ENCODE results near the gene AIRE.
"Not testable (repeated sequence)": the region's sequence is repeated elsewhere in the genome, so short reads cannot be mapped to it uniquely, and the experiment has no call there.

AIRE gene

GRCh38 chr21:44267655-44268142 is 18.0 kb upstream of the AIRE start:
- no peak for DNase-seq (ENCODE audit: low read depth)

GRCh38 chr21:44269090-44269489 is 16.6 kb upstream of the AIRE start:
- DNase-seq (ENCODE audit: low read depth): no peak

- DNase-seq (ENCODE audit: low read depth): no peak
Observed at GRCh38 chr21:44271558-44272283, 14.0 kb upstream of the AIRE start.

GRCh38 chr21:44272284-44272858 is 13.3 kb upstream of the AIRE start:
- no peak for DNase-seq (ENCODE audit: low read depth)

GRCh38 chr21:44273046-44273445 is 12.6 kb upstream of the AIRE start:
- DNase-seq (ENCODE audit: low read depth): no peak

- no peak for DNase-seq (ENCODE audit: low read depth)
Observed at GRCh38 chr21:44275041-44275440, 10.6 kb upstream of the AIRE start.

GRCh38 chr21:44279354-44280260 is 6.1 kb upstream of the AIRE start:
- no peak for DNase-seq (ENCODE audit: low read depth)

- no peak for DNase-seq (ENCODE audit: low read depth)
Observed at GRCh38 chr21:44281801-44282200, 3.9 kb upstream of the AIRE start.

- DNase-seq (ENCODE audit: low read depth): no peak
Observed at GRCh38 chr21:44282370-44282769, 3.3 kb upstream of the AIRE start.

GRCh38 chr21:44283211-44283785 is 2.4 kb upstream of the AIRE start:
- DNase-seq (ENCODE audit: low read depth): not testable (repeated sequence)

GRCh38 chr21:44283948-44284347 is 1.7 kb upstream of the AIRE start:
- DNase-seq (ENCODE audit: low read depth): no peak

- DNase-seq (ENCODE audit: low read depth): no peak
Observed at GRCh38 chr21:44286086-44286715, 525 bp downstream of the AIRE start.

GRCh38 chr21:44286716-44287632 is 1.3 kb downstream of the AIRE start:
- DNase-seq (ENCODE audit: low read depth): no peak

GRCh38 chr21:44288251-44289110 is 2.8 kb downstream of the AIRE start:
- DNase-seq (ENCODE audit: low read depth): no peak

- no peak for DNase-seq (ENCODE audit: low read depth)
Observed at GRCh38 chr21:44289381-44290010, 3.8 kb downstream of the AIRE start.

GRCh38 chr21:44290327-44291077 is 4.8 kb downstream of the AIRE start:
- no peak for DNase-seq (ENCODE audit: low read depth)

- no peak for DNase-seq (ENCODE audit: low read depth)
Observed at GRCh38 chr21:44291078-44291935, 5.6 kb downstream of the AIRE start.

Measured in GM04503 (cell line).